GM23338 (cell line): ENCODE measurements around the gene YWHAH. TPM values are rescaled to one million over a fixed set of nuclear protein-coding genes. Genes with fewer than 3 reads are reported as not detected.

Experiments
- ATAC-seq: fragments of 200-7000 bp; cut with Tn5 transposase; 3 replicates; pipeline ENCODE4 v1.9.1; 2020
- DNase-seq: peaks from one replicate; pipeline ENCODE4 v3.0.0-alpha.2; 2015; ENCODE audit warnings: low spot score
- H2AFZ ChIP-seq: fragments of 200-600 bp; sonication (generic); 2 replicates; pipeline ENCODE4 v1.8.0; 2016; ENCODE audit warnings: antibody characterized with exemption, mild to moderate bottlenecking, moderate library complexity
- H3F3A ChIP-seq: fragments of 200-600 bp; sonication (generic); replicated peaks from 2 replicates; pipeline ENCODE4 v1.8.0; 2017; ENCODE audit warnings: antibody characterized with exemption, mixed run types, low read depth
- H3K27ac ChIP-seq: fragments of 200-600 bp; sonication (generic); 2 replicates; pipeline ENCODE4 v1.6.1; 2016; ENCODE audit warnings: low read depth
- H3K27me3 ChIP-seq: fragments of 200-600 bp; sonication (generic); 2 replicates; pipeline ENCODE4 v1.8.0; 2016; ENCODE audit warnings: mild to moderate bottlenecking, mixed run types, moderate library complexity; ENCODE audit not compliant: insufficient read depth
- H3K36me3 ChIP-seq: fragments of 200-600 bp; sonication (generic); 2 replicates; pipeline ENCODE4 v1.8.0; 2016; ENCODE audit warnings: mild to moderate bottlenecking; ENCODE audit not compliant: insufficient read depth
- H3K4me1 ChIP-seq: fragments of 200-600 bp; sonication (generic); 2 replicates; pipeline ENCODE4 v1.8.0; 2016; ENCODE audit warnings: mild to moderate bottlenecking, moderate library complexity; ENCODE audit not compliant: insufficient read depth
- H3K4me2 ChIP-seq: fragments of 200-600 bp; sonication (generic); 2 replicates; pipeline ENCODE4 v1.7.1; 2017; ENCODE audit warnings: mixed run types
- H3K4me3 ChIP-seq: fragments of 200-600 bp; sonication (generic); 2 replicates; pipeline ENCODE4 v1.6.1; 2016; ENCODE audit warnings: mixed run types
- H3K79me2 ChIP-seq: fragments of 200-600 bp; sonication (generic); replicated peaks from 2 replicates; pipeline ENCODE4 v1.8.0; 2017; ENCODE audit warnings: mild to moderate bottlenecking; ENCODE audit not compliant: insufficient read depth
- H3K9me2 ChIP-seq: fragments of 200-600 bp; sonication (generic); 2 replicates; pipeline ENCODE4 v1.8.0; 2017; ENCODE audit not compliant: insufficient read depth
- H4K20me1 ChIP-seq: fragments of 200-600 bp; sonication (generic); replicated peaks from 2 replicates; pipeline ENCODE4 v1.8.0; 2017; ENCODE audit warnings: mild to moderate bottlenecking; ENCODE audit not compliant: insufficient read depth
- H3K27ac Mint-ChIP-seq: 2 replicates; pipeline ENCODE4 v1.8.0; 2020; ENCODE audit warnings: inconsistent platforms, mild to moderate bottlenecking, moderate library complexity, mixed read lengths
- H3K27me3 Mint-ChIP-seq: 3 replicates; pipeline ENCODE4 v1.8.0; 2022; ENCODE audit warnings: low read depth, mild to moderate bottlenecking, moderate library complexity, mixed read lengths, inconsistent platforms; ENCODE audit not compliant: insufficient read depth, poor library complexity
- H3K36me3 Mint-ChIP-seq: 3 replicates; pipeline ENCODE4 v1.8.0; 2021; ENCODE audit warnings: low read depth, mild to moderate bottlenecking, inconsistent platforms, moderate library complexity, mixed read lengths
- H3K4me1 Mint-ChIP-seq: 3 replicates; pipeline ENCODE4 v1.8.0; 2020; ENCODE audit warnings: mild to moderate bottlenecking, inconsistent platforms, mixed read lengths
- H3K4me3 Mint-ChIP-seq: 3 replicates; pipeline ENCODE4 v1.8.0; 2021; ENCODE audit warnings: moderate library complexity, mild to moderate bottlenecking, inconsistent platforms, mixed read lengths
- H3K9me3 Mint-ChIP-seq: 3 replicates; pipeline ENCODE4 v1.8.0; 2020; ENCODE audit warnings: moderate library complexity, mild to moderate bottlenecking, inconsistent platforms, mixed read lengths
- EZH2phosphoT487 ChIP-seq: fragments of 200-600 bp; sonication (generic); IDR thresholded peaks from one replicate; pipeline ENCODE4 v1.8.1; 2018; ENCODE audit warnings: antibody characterized with exemption; ENCODE audit not compliant: unreplicated experiment
- NANOG ChIP-seq: IDR thresholded peaks from 2 replicates; pipeline ENCODE4 v1.6.1; 2016; ENCODE audit warnings: antibody characterized with exemption, borderline replicate concordance
- POLR2AphosphoS5 ChIP-seq: IDR thresholded peaks from 2 replicates; pipeline ENCODE4 v1.6.1; 2016; ENCODE audit warnings: antibody characterized with exemption, low read depth
- REST ChIP-seq: IDR thresholded peaks from one replicate; pipeline ENCODE4 v1.6.1; 2018; ENCODE audit warnings: antibody characterized with exemption; ENCODE audit not compliant: unreplicated experiment
- STAT1 ChIP-seq: IDR thresholded peaks from one replicate; pipeline ENCODE4 v1.6.1; 2016; ENCODE audit warnings: antibody characterized with exemption; ENCODE audit not compliant: unreplicated experiment
- ZNF114 ChIP-seq: fragments of 250-450 bp; sonication (Bioruptor Pico); IDR thresholded peaks from 2 replicates; pipeline ENCODE4 v1.5.0; 2020; ENCODE audit warnings: mild to moderate bottlenecking, moderate library complexity
- ZNF331 ChIP-seq: fragments of 250-450 bp; sonication (Bioruptor Pico); IDR thresholded peaks from 2 replicates; pipeline ENCODE4 v1.5.0; 2020; ENCODE audit warnings: low read depth, mild to moderate bottlenecking, moderate library complexity
- polyA plus RNA-seq: library from polyadenylated mRNA; unstranded; fragments of >200 nt; fragmentation: Nextera tagmentation; extraction: Ambion mirVana; gene quantifications from 2 replicates; pipeline ENCODE4 v1.2.1, GENCODE V29; 2016
- total RNA-seq: library from RNA; depleted of rRNA; stranded (reverse); fragments of >200 nt; shearing (Covaris generic); gene quantifications from 2 replicates; pipeline ENCODE4 v1.2.3, GENCODE V29; 2014
- TF ChIP-seq, protein P1 (sequence below): fragments of 250-450 bp; sonication (Bioruptor Pico); IDR thresholded peaks from 2 replicates; pipeline ENCODE4 v1.5.0; 2020; ENCODE audit warnings: mild to moderate bottlenecking, moderate library complexity

The YWHAH gene
- total and polyA plus RNA-seq, 2 experiments from 2014 or later, result 277 to 283 TPM

- Histone ChIP-seq H3K27me3 (no peaks in the 10 kb centered on the region), H3K27ac (no peak overlapping the region), H3K36me3 (no peaks in the 10 kb centered on the region), H3K9me2 (0 out of 2 replicates have a peak, but pooled peaks cover 5% of the 10 kb centered on the region), H3F3A (no peaks in the 10 kb centered on the region), H4K20me1 (no peaks in the 10 kb centered on the region), H3K4me3 (no peak overlapping the region), H3K79me2 (no peaks in the 10 kb centered on the region), H3K4me2 (no peak overlapping the region), H3K4me1 (peaks cover 4% of the 10 kb centered on the region), H2AFZ (no peak overlapping the region)
- DNase-seq, result no peak
- Mint-ChIP-seq H3K36me3 (no peaks in the 10 kb centered on the region), H3K4me1 (no peaks in the 10 kb centered on the region), H3K4me3 (no peak overlapping the region), H3K27ac (no peak overlapping the region), H3K27me3 (peaks cover 7% of the 10 kb centered on the region), H3K9me3 (no peaks in the 10 kb centered on the region)
- no peak for TF ChIP-seq REST
- TF ChIP-seq ZNF331, result no peak
- no peak for TF ChIP-seq POLR2AphosphoS5
- TF ChIP-seq, protein P1, sequence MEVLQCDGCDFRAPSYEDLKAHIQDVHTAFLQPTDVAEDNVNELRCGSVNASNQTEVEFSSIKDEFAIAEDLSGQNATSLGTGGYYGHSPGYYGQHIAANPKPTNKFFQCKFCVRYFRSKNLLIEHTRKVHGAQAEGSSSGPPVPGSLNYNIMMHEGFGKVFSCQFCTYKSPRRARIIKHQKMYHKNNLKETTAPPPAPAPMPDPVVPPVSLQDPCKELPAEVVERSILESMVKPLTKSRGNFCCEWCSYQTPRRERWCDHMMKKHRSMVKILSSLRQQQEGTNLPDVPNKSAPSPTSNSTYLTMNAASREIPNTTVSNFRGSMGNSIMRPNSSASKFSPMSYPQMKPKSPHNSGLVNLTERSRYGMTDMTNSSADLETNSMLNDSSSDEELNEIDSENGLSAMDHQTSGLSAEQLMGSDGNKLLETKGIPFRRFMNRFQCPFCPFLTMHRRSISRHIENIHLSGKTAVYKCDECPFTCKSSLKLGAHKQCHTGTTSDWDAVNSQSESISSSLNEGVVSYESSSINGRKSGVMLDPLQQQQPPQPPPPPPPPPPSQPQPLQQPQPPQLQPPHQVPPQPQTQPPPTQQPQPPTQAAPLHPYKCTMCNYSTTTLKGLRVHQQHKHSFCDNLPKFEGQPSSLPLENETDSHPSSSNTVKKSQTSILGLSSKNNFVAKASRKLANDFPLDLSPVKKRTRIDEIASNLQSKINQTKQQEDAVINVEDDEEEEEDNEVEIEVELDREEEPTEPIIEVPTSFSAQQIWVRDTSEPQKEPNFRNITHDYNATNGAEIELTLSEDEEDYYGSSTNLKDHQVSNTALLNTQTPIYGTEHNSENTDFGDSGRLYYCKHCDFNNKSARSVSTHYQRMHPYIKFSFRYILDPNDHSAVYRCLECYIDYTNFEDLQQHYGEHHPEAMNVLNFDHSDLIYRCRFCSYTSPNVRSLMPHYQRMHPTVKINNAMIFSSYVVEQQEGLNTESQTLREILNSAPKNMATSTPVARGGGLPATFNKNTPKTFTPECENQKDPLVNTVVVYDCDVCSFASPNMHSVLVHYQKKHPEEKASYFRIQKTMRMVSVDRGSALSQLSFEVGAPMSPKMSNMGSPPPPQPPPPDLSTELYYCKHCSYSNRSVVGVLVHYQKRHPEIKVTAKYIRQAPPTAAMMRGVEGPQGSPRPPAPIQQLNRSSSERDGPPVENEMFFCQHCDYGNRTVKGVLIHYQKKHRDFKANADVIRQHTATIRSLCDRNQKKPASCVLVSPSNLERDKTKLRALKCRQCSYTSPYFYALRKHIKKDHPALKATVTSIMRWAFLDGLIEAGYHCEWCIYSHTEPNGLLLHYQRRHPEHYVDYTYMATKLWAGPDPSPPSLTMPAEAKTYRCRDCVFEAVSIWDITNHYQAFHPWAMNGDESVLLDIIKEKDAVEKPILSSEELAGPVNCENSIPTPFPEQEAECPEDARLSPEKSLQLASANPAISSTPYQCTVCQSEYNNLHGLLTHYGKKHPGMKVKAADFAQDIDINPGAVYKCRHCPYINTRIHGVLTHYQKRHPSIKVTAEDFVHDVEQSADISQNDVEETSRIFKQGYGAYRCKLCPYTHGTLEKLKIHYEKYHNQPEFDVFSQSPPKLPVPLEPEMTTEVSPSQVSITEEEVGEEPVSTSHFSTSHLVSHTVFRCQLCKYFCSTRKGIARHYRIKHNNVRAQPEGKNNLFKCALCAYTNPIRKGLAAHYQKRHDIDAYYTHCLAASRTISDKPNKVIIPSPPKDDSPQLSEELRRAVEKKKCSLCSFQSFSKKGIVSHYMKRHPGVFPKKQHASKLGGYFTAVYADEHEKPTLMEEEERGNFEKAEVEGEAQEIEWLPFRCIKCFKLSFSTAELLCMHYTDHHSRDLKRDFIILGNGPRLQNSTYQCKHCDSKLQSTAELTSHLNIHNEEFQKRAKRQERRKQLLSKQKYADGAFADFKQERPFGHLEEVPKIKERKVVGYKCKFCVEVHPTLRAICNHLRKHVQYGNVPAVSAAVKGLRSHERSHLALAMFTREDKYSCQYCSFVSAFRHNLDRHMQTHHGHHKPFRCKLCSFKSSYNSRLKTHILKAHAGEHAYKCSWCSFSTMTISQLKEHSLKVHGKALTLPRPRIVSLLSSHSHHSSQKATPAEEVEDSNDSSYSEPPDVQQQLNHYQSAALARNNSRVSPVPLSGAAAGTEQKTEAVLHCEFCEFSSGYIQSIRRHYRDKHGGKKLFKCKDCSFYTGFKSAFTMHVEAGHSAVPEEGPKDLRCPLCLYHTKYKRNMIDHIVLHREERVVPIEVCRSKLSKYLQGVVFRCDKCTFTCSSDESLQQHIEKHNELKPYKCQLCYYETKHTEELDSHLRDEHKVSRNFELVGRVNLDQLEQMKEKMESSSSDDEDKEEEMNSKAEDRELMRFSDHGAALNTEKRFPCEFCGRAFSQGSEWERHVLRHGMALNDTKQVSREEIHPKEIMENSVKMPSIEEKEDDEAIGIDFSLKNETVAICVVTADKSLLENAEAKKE, result no peak
- no peak for TF ChIP-seq STAT1
- TF ChIP-seq EZH2phosphoT487, result no peak
- no peak for TF ChIP-seq NANOG
- no peak for TF ChIP-seq ZNF114 (CRISPR knock-in tag)
- ATAC-seq, result no peak
Measured at GRCh38 chr22:31923136-31923535, 21.2 kb upstream of the YWHAH start.
